ENCODE data around the gene BCAR3. TPM values are rescaled to one million over a fixed set of nuclear protein-coding genes. Genes with fewer than 3 reads are reported as not detected.
A peak's percentile ranks its signal among the peaks of the same experiment; 100 is the strongest.

The BCAR3 gene
- total and polyA plus RNA-seq, 4 donors = 8.4 to 24.1 (median 16.0) TPM

DNA sequence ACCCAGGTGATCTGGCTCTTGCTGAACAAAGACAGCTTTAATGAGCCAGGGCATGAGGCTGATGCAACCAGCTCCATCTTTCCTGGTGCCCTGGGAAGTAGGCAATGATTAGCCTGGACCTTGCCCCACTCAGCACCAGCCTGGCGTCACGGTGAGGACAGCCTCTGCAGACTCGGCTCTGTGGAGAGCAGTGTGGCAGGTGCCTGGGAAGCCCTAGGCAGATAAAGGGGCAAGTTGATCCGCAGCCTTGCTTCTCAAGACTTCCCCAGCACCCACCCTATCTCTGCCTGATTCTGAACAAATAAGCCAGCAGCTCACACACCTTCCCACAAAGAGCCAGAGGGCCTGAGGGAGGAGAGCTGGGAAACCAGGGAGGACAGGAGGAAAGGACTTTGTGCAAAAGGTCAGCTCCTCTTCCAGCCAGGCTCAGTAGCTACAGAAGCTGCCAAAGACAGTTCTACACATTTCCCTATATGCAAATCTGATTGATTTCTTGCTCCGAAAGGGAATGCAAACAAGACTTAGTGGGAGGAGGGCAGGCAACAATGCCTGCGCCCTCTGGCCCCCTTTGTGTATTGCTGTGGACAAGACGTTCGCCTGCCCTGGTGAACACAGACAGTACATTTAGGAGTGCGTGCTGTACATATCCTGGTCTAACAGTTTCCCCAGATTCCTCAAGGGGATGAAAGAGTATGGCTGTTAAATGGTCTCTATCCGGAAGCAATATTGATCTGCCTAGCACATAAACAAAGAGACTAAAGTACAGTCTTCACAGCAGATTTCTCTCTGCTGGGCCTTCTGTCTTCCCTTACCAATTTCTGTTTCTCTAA lies 63.8 kb downstream of the BCAR3 start:
- 80 to 83% methylated on average over 10 of the region's 10 CpGs for WGBS, 2 donors
- intact Hi-C loops (cut with DNase I) = loop anchor here in 1 of 2 donors (10.0 kb wide), 1 partner anchor 273 kb away; the partner anchor contains the start of gene DR1
- Histone ChIP-seq H3K9me3 (ENCODE audit: control insufficient read depth, low read length) (no peaks in the 10 kb centered on the region), H3K4me3 (ENCODE audit: low read length in 2 of 2) (no peak overlapping the region), H3K27ac (ENCODE audit: low read depth in 1 of 2, low read length in 2 of 2) (peak overlapping the region; percentile 5 to 81), H3K4me1 (ENCODE audit: control insufficient read depth in 1 of 2, insufficient read depth in 2 of 2, low read length in 2 of 2) (peaks cover 0 to 5% of the 10 kb centered on the region in 2 donors), H3K36me3 (ENCODE audit: control insufficient read depth in 1 of 2, insufficient read depth in 2 of 2, low read length in 1 of 2) (no peaks in the 10 kb centered on the region), H3K27me3 (ENCODE audit: control insufficient read depth in 1 of 2, insufficient read depth in 2 of 2, low read length in 1 of 2) (no peaks in the 10 kb centered on the region)
- no peak for ATAC-seq (ENCODE audit: low FRiP score)
- DNase-seq = peak in 1 of 2 donors; percentile 45

DNA sequence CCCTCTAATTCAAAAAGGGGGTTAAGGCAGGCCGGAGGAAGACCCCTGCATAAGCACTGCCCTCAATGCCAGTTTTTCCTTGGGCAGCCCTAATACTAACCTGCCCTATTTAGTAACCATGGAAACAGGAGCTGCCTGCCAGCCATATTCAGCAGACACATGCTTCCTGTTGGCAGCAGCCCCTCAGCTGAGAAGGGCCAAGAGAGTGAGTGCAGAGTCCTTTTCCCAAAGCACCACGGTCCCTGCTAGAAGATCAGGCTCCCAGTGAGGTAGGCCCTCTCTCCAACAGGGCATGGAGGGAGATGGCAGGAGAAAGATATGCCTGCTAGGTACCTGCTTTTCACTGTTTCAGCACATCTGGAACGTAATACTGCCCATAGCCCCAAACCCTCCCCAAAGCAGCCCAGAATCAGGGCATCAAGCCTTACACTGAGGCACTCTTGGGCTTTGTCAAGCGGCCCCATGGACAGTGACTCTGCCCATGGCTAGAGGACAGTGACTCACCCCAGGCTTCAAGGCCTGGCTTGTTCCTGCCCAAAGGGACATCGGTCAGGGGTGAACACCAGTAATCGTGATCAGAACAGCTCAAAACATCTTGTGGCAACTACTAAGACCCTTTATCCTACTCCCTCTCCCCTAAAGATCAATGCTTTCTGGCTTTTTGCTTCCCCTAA lies 64.5 kb downstream of the BCAR3 start:
- Histone ChIP-seq H3K4me1 (ENCODE audit: control insufficient read depth in 1 of 2, insufficient read depth in 2 of 2, low read length in 2 of 2) (peaks cover 2 to 5% of the 10 kb centered on the region in 2 donors), H3K27ac (ENCODE audit: low read depth in 1 of 2, low read length in 2 of 2) (peak overlapping the region; percentile 5 to 81), H3K27me3 (ENCODE audit: control insufficient read depth in 1 of 2, insufficient read depth in 2 of 2, low read length in 1 of 2) (no peaks in the 10 kb centered on the region), H3K4me3 (ENCODE audit: low read length in 2 of 2) (no peak overlapping the region), H3K36me3 (ENCODE audit: control insufficient read depth in 1 of 2, insufficient read depth in 2 of 2, low read length in 1 of 2) (no peaks in the 10 kb centered on the region), H3K9me3 (ENCODE audit: control insufficient read depth, low read length) (no peaks in the 10 kb centered on the region)
- intact Hi-C loops (cut with DNase I) = loop anchor here in 1 of 2 donors (10.0 kb wide), 1 partner anchor 272 kb away; the partner anchor contains the start of gene DR1
- ATAC-seq (ENCODE audit: low FRiP score) = peak; percentile 78
- DNase-seq = peak; percentile 84 to 86
- WGBS, 2 donors = 44 to 45% methylated on average over 6 of the region's 6 CpGs

DNA sequence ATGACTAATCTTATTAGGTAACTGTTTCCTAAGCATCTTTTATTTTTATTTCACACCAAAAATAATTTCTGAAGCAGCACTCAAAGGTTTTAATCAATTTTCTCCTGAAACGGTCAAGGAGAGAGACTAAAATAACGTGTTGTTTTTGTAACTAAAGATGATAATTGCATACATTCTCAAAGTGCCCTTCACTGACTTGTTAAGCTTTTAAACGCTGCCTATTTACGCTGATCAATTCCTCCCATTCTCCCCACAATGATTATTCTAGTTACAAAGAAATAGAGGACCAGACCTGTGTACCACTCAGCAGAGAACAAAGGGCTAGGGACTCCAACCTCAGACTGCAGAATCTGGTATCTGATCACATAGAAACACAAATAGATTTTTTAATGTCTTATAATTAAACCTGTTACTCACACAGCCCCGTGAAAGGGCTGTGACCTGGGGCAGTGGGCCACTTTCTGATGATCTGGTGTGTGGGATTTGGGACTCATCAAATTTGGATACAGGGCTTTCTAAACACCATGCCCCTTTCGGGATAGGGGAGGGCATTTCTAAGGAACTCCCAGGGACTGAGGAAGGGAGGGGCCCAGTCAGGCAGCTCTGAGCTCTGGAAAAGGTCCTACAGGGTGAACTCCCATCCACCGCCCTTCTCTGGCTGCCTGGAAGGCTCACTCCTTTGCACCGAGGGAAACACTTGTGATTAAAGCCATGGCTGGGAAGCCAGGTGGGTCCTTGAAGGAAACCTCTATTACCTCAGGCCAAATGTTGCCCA lies 65.2 kb downstream of the BCAR3 start:
- intact Hi-C loops (cut with DNase I) = loop anchor here in 1 of 2 donors (10.0 kb wide), 1 partner anchor 272 kb away; the partner anchor contains the start of gene DR1
- H3K27ac ChIP-seq (ENCODE audit: low read depth in 1 of 2, low read length in 2 of 2) = peak overlapping the region; percentile 28 to 81
- H3K9me3 ChIP-seq (ENCODE audit: control insufficient read depth, low read length) = no peaks in the 10 kb centered on the region
- H3K27me3 ChIP-seq (ENCODE audit: control insufficient read depth in 1 of 2, insufficient read depth in 2 of 2, low read length in 1 of 2) = no peaks in the 10 kb centered on the region
- no peak overlapping the region for H3K4me3 ChIP-seq (ENCODE audit: low read length in 2 of 2)
- ATAC-seq (ENCODE audit: low FRiP score) = peak; percentile 63
- H3K4me1 ChIP-seq (ENCODE audit: control insufficient read depth in 1 of 2, insufficient read depth in 2 of 2, low read length in 2 of 2) = peaks cover 3 to 5% of the 10 kb centered on the region in 2 donors
- peak in 1 of 2 donors; percentile 56 for DNase-seq
- no peaks in the 10 kb centered on the region for H3K36me3 ChIP-seq (ENCODE audit: control insufficient read depth in 1 of 2, insufficient read depth in 2 of 2, low read length in 1 of 2)
- WGBS, 2 donors = 31 to 33% methylated on average over 8 of the region's 8 CpGs

DNA sequence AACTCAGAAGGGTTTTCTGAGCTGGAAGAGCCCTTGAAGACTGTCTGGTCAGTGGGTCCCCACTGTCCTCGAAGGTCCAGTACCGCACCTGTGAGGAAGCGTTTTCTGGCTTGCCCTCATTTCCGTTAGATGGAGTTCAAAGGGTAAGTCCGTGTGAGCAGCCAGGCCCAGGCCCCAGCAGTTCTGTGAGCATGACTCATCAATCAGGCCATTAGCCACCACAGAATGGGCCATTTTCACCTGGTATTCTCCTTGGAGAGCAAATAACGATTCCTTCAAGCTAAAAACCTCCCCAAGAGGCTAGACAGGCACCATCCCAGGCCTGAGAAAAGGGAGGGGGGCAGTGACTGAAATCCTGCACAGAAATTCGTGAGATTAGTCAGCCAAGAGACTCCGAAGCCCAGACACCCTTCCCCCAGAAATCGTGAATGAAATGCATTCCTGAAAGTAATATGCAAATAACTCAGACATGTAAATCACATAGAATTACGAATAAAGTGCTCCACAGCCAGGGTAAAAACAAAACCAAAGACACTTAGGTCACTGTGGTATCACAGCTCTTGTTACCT lies 66.0 kb downstream of the BCAR3 start:
- WGBS, 2 donors = 55 to 63% methylated on average over 10 of the region's 10 CpGs
- intact Hi-C loops (cut with DNase I) = loop anchor here in 1 of 2 donors (10.0 kb wide), 1 partner anchor 271 kb away; the partner anchor contains the start of gene DR1
- no peaks in the 10 kb centered on the region for H3K9me3 ChIP-seq (ENCODE audit: control insufficient read depth, low read length)
- no peaks in the 10 kb centered on the region for H3K36me3 ChIP-seq (ENCODE audit: control insufficient read depth in 1 of 2, insufficient read depth in 2 of 2, low read length in 1 of 2)
- ATAC-seq (ENCODE audit: low FRiP score) = no peak
- no peak overlapping the region for H3K4me3 ChIP-seq (ENCODE audit: low read length in 2 of 2)
- H3K4me1 ChIP-seq (ENCODE audit: control insufficient read depth in 1 of 2, insufficient read depth in 2 of 2, low read length in 2 of 2) = peaks cover 3 to 5% of the 10 kb centered on the region in 2 donors
- no peak for DNase-seq
- H3K27me3 ChIP-seq (ENCODE audit: control insufficient read depth in 1 of 2, insufficient read depth in 2 of 2, low read length in 1 of 2) = no peaks in the 10 kb centered on the region
- H3K27ac ChIP-seq (ENCODE audit: low read depth in 1 of 2, low read length in 2 of 2) = peak overlapping the region in 1 of 2 donors; percentile 28

DNA sequence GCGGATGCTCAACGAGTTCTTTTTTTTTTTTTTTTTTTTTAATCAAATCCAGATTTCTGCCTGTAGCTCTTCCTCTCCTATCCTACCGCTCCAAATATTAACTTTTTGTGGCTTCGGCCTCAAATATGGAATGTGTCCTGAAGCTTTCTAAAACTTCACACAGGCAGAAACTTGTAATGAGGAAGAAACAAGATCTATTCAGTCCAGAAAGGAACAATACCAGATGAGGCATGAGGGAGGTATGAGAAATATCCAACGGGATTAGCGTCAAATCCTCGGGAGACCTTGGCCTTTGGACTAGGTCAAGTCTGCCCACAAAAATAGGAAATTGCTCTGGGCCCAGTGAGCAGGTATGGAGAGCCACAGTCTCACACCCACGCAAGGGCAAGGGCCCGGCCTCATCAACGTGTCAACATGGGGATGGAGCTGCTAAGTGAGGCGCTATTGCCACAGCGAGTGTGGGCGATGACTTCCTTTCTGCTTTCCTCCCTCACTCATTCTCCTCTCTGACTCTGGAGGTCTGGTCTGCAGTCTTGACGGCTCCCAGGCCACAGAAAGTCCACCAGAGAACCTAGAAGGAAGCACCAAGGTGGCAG lies 66.6 kb downstream of the BCAR3 start:
- peak overlapping the region in 1 of 2 donors; percentile 28 for H3K27ac ChIP-seq (ENCODE audit: low read depth in 1 of 2, low read length in 2 of 2)
- intact Hi-C loops (cut with DNase I) = loop anchor here (5.0 to 10.0 kb wide), 2 partner anchors 168 to 270 kb away; partner anchors contain the start of genes DR1 (in 1 of the 2) and FNBP1L (in 1 of the 2)
- ATAC-seq (ENCODE audit: low FRiP score) = no peak
- H3K4me1 ChIP-seq (ENCODE audit: control insufficient read depth in 1 of 2, insufficient read depth in 2 of 2, low read length in 2 of 2) = peaks cover 3 to 5% of the 10 kb centered on the region in 2 donors
- no peak for DNase-seq
- no peaks in the 10 kb centered on the region for H3K36me3 ChIP-seq (ENCODE audit: control insufficient read depth in 1 of 2, insufficient read depth in 2 of 2, low read length in 1 of 2)
- no peak overlapping the region for H3K4me3 ChIP-seq (ENCODE audit: low read length in 2 of 2)
- 66 to 75% methylated on average over 14 of the region's 14 CpGs for WGBS, 2 donors
- no peaks in the 10 kb centered on the region for H3K9me3 ChIP-seq (ENCODE audit: control insufficient read depth, low read length)
- H3K27me3 ChIP-seq (ENCODE audit: control insufficient read depth in 1 of 2, insufficient read depth in 2 of 2, low read length in 1 of 2) = no peaks in the 10 kb centered on the region

DNA sequence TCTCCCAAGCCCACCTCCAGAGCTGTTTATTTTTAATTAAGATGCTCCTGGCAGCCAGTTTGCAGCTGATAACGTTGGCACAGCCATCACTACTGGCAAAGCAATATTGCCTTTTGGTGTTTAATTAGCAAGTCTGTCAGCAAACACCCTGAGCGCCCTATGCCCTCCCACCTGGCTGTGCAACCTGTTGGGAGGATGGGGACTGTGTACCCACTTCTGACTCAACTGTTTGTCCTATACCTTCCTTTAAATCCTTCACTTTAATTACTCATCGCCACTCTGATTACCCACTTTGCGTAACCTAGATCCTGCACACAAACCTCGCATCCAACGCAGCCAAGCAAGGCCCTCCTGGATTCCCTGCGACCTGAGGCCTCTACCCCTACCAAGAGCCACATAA lies 67.1 kb downstream of the BCAR3 start:
- DNase-seq (no peak), ATAC-seq (ENCODE audit: low FRiP score) (no peak)
- Histone ChIP-seq H3K27ac (ENCODE audit: low read depth in 1 of 2, low read length in 2 of 2) (peak overlapping the region; percentile 55 to 93), H3K4me3 (ENCODE audit: low read length in 2 of 2) (no peak overlapping the region), H3K36me3 (ENCODE audit: control insufficient read depth in 1 of 2, insufficient read depth in 2 of 2, low read length in 1 of 2) (no peaks in the 10 kb centered on the region), H3K9me3 (ENCODE audit: control insufficient read depth, low read length) (no peaks in the 10 kb centered on the region), H3K27me3 (ENCODE audit: control insufficient read depth in 1 of 2, insufficient read depth in 2 of 2, low read length in 1 of 2) (no peaks in the 10 kb centered on the region), H3K4me1 (ENCODE audit: control insufficient read depth in 1 of 2, insufficient read depth in 2 of 2, low read length in 2 of 2) (peaks cover 3 to 5% of the 10 kb centered on the region in 2 donors)
- WGBS, 2 donors = 79 to 83% methylated on average over 7 of the region's 7 CpGs
- intact Hi-C loops (cut with DNase I) = loop anchor here (5.0 to 10.0 kb wide), 2 partner anchors 167 to 270 kb away; partner anchors contain the start of genes DR1 (in 1 of the 2) and FNBP1L (in 1 of the 2)

DNA sequence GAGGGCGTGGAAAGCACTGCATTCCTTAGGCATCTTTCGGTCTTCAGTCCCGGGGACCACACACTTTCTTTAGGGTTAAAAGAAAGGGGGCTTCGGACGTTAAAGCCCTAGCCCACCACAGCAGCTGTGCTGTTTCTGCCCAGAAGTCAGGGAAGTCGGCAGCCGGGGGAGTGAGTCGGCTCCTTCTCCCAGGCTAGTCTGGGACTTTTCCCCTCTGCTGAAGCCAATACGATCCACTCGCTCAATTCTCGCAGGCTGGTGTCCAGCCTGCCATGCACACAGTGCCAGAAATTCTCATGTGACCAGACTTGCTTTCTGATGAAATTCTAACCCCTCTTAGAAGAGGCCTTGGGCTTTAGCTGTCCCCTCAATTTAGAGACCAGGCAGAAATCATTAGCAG lies 67.7 kb downstream of the BCAR3 start:
- H3K9me3 ChIP-seq (ENCODE audit: control insufficient read depth, low read length) = no peaks in the 10 kb centered on the region
- intact Hi-C loops (cut with DNase I) = loop anchor here (5.0 to 10.0 kb wide), 2 partner anchors 167 to 269 kb away; partner anchors contain the start of genes DR1 (in 1 of the 2) and FNBP1L (in 1 of the 2)
- ATAC-seq (ENCODE audit: low FRiP score) = peak; percentile 67
- WGBS, 2 donors = 7 to 9% methylated on average over 11 of the region's 11 CpGs
- peak overlapping the region; percentile 93 to 97 for H3K27ac ChIP-seq (ENCODE audit: low read depth in 1 of 2, low read length in 2 of 2)
- no peaks in the 10 kb centered on the region for H3K27me3 ChIP-seq (ENCODE audit: control insufficient read depth in 1 of 2, insufficient read depth in 2 of 2, low read length in 1 of 2)
- H3K4me1 ChIP-seq (ENCODE audit: control insufficient read depth in 1 of 2, insufficient read depth in 2 of 2, low read length in 2 of 2) = peaks cover 3 to 5% of the 10 kb centered on the region in 2 donors
- no peaks in the 10 kb centered on the region for H3K36me3 ChIP-seq (ENCODE audit: control insufficient read depth in 1 of 2, insufficient read depth in 2 of 2, low read length in 1 of 2)
- DNase-seq = peak in 1 of 2 donors; percentile 65
- H3K4me3 ChIP-seq (ENCODE audit: low read length in 2 of 2) = peak overlapping the region; percentile 73 to 79
